RWPE1 (cell line): ENCODE data around the gene TTC12.

Experiments used
- CTCF ChIA-PET: fragments of 350-600 bp; sonication (Branson Sonifier 250); formaldehyde crosslinking; extraction: SDS; loops from one replicate; lab custom pipeline; 2021; lab: Yijun Ruan, JAX
- POLR2A ChIA-PET: fragments of 400-600 bp; formaldehyde crosslinking; extraction: SDS; loops from one replicate; lab custom pipeline; 2020; ENCODE audit warnings: antibody characterized with exemption; ENCODE audit not compliant: low non-redundant PET; lab: Yijun Ruan, JAX
- DNase-seq: peaks from one replicate; pipeline ENCODE4 v3.0.0; 2012; ENCODE audit warnings: low spot score
- H3K27ac ChIP-seq: fragments of 450-650 bp; 2 replicates; pipeline ENCODE4 v1.5.1; 2017
- TF ChIP-seq, protein P1 (sequence below): fragments of 450-650 bp; conservative IDR thresholded peaks from 2 replicates; pipeline ENCODE4 v1.5.1; 2017; ENCODE audit warnings: low read depth, mild to moderate bottlenecking

The TTC12 gene, protein sequence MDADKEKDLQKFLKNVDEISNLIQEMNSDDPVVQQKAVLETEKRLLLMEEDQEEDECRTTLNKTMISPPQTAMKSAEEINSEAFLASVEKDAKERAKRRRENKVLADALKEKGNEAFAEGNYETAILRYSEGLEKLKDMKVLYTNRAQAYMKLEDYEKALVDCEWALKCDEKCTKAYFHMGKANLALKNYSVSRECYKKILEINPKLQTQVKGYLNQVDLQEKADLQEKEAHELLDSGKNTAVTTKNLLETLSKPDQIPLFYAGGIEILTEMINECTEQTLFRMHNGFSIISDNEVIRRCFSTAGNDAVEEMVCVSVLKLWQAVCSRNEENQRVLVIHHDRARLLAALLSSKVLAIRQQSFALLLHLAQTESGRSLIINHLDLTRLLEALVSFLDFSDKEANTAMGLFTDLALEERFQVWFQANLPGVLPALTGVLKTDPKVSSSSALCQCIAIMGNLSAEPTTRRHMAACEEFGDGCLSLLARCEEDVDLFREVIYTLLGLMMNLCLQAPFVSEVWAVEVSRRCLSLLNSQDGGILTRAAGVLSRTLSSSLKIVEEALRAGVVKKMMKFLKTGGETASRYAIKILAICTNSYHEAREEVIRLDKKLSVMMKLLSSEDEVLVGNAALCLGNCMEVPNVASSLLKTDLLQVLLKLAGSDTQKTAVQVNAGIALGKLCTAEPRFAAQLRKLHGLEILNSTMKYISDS

DNA sequence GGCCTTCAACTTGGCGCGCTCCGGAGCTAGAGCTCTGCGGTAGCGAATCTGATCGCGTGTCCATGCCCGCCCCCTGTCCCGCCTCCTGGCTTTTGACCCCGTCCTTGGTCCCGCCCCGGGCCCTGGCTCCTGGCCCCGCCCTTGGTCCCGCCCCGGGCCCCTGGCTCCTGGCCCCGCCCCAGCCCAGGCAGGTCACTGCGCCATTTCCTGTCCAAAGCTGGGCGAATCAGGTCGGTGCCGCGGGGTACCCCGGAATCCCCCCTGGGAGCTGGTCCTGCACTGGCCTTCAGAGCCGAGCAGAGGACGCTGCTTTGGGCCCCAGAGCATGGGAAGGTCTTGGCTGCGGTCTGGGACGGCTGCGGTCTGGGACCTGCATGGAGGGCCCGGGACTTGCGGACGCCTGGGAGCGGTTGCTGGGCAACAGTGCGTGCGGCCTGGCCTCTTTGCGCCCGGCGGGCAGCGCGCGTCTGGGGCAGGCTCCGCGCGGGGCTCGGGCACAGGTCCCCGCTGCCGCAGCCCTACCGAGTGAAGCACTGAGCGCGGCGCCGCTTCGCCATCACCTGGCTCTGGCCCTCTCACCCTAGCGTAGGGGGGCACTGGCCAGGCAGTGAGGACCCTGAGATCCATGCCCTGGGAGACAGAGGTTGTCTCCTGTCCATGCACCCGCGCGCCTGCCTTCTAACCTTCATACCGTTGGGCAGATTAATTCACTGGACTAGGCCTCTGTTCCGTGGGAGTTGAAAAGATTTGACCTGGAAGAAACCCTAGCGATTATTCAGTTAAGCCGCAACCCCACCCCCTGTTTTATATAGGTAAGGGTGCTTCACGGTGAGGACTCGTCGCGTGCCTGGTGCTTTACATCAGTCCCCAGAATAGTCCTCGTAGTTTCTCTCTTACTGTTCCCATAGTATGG is at the start of gene TTC12:
TTC12 (plus strand) TSS at position 195 of the 913 bp plus-strand sequence. CDS start 1,675 bp downstream, outside the sequence.
- POLR2A ChIA-PET = no interaction called here
- CTCF ChIA-PET = interaction anchor here (0.5 to 0.7 kb wide), 3 partner anchors 180 to 902 kb away, joined by 3 to 4 read pairs (median 3); no protein-coding TSS in a partner anchor
- peak; percentile 91 for DNase-seq
- peak within 1 kb of the TSS; percentile 82 for H3K27ac ChIP-seq
- TF ChIP-seq, protein P1, sequence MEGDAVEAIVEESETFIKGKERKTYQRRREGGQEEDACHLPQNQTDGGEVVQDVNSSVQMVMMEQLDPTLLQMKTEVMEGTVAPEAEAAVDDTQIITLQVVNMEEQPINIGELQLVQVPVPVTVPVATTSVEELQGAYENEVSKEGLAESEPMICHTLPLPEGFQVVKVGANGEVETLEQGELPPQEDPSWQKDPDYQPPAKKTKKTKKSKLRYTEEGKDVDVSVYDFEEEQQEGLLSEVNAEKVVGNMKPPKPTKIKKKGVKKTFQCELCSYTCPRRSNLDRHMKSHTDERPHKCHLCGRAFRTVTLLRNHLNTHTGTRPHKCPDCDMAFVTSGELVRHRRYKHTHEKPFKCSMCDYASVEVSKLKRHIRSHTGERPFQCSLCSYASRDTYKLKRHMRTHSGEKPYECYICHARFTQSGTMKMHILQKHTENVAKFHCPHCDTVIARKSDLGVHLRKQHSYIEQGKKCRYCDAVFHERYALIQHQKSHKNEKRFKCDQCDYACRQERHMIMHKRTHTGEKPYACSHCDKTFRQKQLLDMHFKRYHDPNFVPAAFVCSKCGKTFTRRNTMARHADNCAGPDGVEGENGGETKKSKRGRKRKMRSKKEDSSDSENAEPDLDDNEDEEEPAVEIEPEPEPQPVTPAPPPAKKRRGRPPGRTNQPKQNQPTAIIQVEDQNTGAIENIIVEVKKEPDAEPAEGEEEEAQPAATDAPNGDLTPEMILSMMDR = no peak

DNA sequence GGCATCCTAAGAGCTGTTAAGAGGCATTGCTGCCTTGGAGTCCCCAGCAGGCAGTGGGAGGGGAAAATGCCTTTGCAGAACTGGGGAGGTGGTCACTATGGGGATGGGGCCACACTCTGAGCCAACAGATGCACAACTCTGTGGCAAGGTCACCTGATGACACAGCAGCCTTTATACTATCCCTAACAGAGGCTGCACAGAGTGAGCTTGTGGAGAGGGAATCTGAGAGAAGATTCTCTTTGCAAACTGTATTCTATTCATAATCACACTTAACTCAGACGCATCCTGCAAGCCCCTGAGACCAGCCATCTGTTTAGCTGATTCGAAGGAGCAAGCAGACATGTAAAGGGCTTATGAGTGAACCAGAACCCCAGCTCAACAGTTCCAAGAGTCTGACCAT is 49.0 kb upstream of the TTC12 start:
- ChIA-PET CTCF (no interaction called here), POLR2A (no interaction called here)
- TF ChIP-seq, protein P1 = no peak
- H3K27ac ChIP-seq = no peak overlapping the region
- no peak for DNase-seq

DNA sequence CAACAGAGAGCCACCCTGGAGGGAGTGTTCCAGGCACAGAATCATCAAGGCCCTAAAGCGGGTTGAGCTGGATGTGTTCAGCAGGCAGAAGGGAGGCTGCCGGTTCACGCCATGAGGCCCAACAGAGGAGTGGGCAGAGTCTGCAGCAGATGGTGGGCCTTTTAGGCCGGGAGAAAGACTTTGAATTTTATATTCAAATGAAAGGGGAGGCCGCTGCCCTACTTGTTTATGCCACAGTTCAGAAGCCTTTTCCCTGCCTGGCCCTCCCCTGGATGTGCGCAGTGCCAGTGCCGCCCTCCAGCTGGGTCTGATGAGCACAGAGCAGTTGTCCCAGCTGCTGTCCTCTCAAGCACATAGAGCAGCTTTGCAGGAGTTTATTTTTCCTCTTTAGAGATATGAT is 46.9 kb upstream of the TTC12 start:
- TF ChIP-seq, protein P1 = no peak
- no peak for DNase-seq
- CTCF ChIA-PET = no interaction called here
- no peak overlapping the region for H3K27ac ChIP-seq
- POLR2A ChIA-PET = no interaction called here

DNA sequence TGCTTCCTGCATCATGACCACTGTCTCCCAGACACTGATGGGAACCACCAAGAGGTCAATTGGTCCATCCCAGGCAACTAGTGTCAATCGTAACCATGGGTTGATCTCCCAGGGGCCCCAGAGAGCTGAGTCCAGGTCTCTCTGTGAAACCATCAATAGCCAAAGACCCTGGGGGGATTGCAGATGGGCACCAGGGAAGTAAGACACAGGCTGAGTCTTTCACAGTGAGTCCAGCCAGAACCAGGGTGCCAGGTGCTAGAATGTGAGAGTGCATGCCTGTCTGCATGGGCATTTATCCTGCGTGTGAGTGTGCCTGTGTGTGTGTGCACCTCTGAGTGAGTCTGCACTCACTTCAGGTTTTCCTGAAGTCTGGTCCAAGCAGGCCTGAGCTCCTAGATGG is 45.3 kb upstream of the TTC12 start:
- POLR2A ChIA-PET = no interaction called here
- CTCF ChIA-PET = no interaction called here
- TF ChIP-seq, protein P1 = no peak
- no peak for DNase-seq
- H3K27ac ChIP-seq = no peak overlapping the region

DNA sequence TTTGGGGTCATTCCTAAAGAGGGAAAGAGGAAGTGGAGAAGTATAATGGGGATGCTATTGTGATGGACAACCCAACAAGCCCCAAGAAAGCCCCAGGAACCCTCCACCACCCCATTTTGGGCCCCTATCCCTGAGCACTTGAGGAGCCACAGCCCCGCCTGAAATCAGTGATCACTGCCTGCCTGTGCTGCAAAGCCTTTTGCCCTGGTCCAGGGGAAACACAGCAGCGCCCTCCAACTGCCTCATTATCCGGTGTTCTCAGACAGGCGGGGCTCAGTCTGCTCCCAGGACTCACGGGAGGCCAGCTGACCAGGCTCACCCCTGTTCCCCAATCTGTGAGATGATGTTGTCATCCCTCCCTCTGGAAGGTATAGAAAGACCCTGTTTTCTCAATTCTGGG is 44.7 kb upstream of the TTC12 start:
- TF ChIP-seq, protein P1 = no peak
- CTCF ChIA-PET = no interaction called here

DNA sequence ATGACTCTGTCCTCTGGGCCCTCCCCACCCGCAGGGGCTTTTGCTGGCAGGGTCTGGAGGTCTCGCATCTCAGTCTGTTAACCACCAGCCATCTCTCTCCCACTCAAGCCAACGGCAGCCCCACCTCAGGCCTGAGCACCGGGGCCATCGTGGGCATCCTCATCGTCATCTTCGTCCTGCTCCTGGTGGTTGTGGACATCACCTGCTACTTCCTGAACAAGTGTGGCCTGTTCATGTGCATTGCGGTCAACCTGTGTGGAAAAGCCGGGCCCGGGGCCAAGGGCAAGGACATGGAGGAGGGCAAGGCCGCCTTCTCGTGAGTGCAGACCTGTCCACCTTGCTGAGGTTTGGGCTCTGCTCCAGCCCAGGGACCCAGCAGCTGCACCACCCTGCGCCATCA is 44.3 kb upstream of the TTC12 start:
- H3K27ac ChIP-seq = no peak overlapping the region
- TF ChIP-seq, protein P1 = no peak
- POLR2A ChIA-PET = no interaction called here
- DNase-seq = no peak
- CTCF ChIA-PET = no interaction called here

More for the DNA sequence above, 44.7 kb upstream of the TTC12 start:
- no peak overlapping the region for H3K27ac ChIP-seq
- DNase-seq = no peak
- POLR2A ChIA-PET = no interaction called here
